Activated naive CD4-positive, alpha-beta T cell treated with anti-CD3 and anti-CD28 coated beads, Interleukin-2, amount 50 U/mL, for 72 hours (primary cell): ENCODE measurements around the gene PRCP. TPM values are rescaled to one million over a fixed set of nuclear protein-coding genes. Genes with fewer than 3 reads are reported as not detected.

ENCODE experiments used
- ATAC-seq, 2 donors: fragments of 150-1000 bp; cut with Tn5 transposase; 2 replicates each; pipeline ENCODE4 v1.10.0; 2021; ENCODE audit warnings: mild to moderate bottlenecking in 2 of 2, moderate library complexity in 2 of 2
- DNase-seq, 2 donors: peaks; one replicate each; pipeline ENCODE4 v3.0.0; 2021 to 2022; ENCODE audit warnings: low spot score in 2 of 2
- H3K27ac Mint-ChIP-seq, 2 donors: one replicate each; pipeline ENCODE4 v1.8.0; 2022; ENCODE audit warnings: mild to moderate bottlenecking in 2 of 2, mixed read lengths in 2 of 2
- H3K36me3 Mint-ChIP-seq, 2 donors: one replicate each; pipeline ENCODE4 v1.8.0; 2022; ENCODE audit warnings: mixed read lengths in 2 of 2
- H3K9me3 Mint-ChIP-seq, 2 donors: one replicate each; pipeline ENCODE4 v1.8.0; 2022; ENCODE audit warnings: mixed read lengths in 2 of 2
- total RNA-seq, 2 donors: library from RNA; stranded (reverse); gene quantifications; one replicate each; pipeline ENCODE4 v1.2.3, GENCODE V29; 2022

Gene PRCP
- total RNA-seq, 2 donors from 2014 or later: 27.8 to 30.0 TPM

DNA sequence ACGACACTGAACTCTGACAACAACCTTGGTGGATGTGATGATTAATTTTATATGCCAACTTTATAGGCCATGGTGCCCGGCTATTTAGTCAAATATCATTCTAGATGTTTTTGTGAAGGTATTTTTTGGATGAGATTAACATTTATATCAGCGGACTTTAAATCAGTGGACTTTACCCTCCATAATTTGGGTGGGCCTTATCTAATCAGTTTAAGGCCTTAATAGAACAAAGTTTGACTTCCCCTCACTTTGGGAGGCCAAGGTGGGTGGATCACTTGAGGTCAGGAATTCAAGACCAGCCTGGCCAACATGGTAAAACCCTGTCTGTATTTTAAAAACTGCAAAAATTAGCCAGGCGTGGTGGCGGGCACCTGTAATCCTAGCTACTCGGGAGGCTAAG lies 4.0 kb downstream of the PRCP start:
- DNase-seq (no peak), ATAC-seq (no peak)
- no peak overlapping the region for H3K27ac Mint-ChIP-seq
- H3K36me3 Mint-ChIP-seq: peaks cover 7 to 10% of the 10 kb centered on the region in 2 donors
- H3K9me3 Mint-ChIP-seq: no peaks in the 10 kb centered on the region

- peaks cover 2 to 10% of the 10 kb centered on the region in 2 donors for H3K36me3 Mint-ChIP-seq
- peak overlapping the region in 1 of 2 donors; percentile 48 for H3K27ac Mint-ChIP-seq
- no peak for DNase-seq
- no peak for ATAC-seq
- no peaks in the 10 kb centered on the region for H3K9me3 Mint-ChIP-seq
These were observed 4.7 kb downstream of the PRCP start for GRCh38 chr11:82895437-82896091.

DNA sequence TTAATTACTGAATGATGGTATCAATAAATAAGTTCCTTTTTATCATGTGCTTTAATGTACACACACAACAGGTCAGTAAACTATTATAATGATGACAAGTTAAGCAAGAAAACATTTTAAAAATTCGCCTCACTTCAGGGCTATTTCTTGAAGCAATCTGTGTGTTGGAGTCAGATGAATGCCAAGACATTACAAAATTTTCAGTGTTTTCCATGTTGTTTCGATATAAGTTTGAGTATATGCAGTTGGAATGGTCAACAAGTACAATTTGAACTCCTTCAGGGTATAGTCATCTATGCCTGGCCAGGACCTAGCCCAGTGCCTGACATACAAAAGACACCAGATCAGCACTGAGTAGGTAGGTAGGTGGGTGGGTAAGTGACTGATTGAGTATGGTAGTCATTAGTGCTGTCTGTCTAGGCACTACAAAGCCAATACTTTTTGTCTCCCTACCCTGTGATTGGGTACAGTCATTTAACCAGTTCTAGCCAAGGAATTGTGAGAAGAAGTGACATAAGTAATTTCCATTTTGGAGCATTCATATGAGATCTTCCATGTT lies 7.5 kb downstream of the PRCP start:
- Mint-ChIP-seq H3K36me3 (peaks cover 0 to 5% of the 10 kb centered on the region in 2 donors), H3K9me3 (no peaks in the 10 kb centered on the region), H3K27ac (no peak overlapping the region)
- no peak for DNase-seq
- peak; percentile 31 to 59 for ATAC-seq

DNA sequence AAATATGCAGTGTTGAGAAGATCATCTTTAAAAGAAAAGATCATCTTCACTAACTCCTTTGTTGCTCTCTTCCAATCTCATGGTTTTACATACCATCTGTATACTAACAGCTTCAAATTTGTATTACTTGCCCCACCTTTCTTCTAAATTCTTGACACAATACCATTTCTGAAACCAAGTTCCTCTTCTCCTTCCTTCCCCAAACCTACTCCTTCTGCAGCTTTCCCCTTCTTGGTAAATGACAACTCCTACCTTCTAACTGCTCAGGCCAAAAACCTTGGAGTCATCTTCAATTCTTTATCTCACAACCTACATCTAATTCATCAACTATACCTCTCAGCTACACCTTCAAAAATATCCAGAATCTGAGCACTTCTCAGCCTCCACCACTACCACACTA lies 9.3 kb downstream of the PRCP start:
- H3K27ac Mint-ChIP-seq: no peak overlapping the region
- ATAC-seq (no peak), DNase-seq (no peak)
- H3K9me3 Mint-ChIP-seq: no peaks in the 10 kb centered on the region
- no peaks in the 10 kb centered on the region for H3K36me3 Mint-ChIP-seq

- no peak overlapping the region for H3K27ac Mint-ChIP-seq
- no peaks in the 10 kb centered on the region for H3K36me3 Mint-ChIP-seq
- ATAC-seq: no peak
- H3K9me3 Mint-ChIP-seq: no peaks in the 10 kb centered on the region
- no peak for DNase-seq
These were observed 10.3 kb downstream of the PRCP start for GRCh38 chr11:82890002-82890341.

- Mint-ChIP-seq H3K36me3 (no peaks in the 10 kb centered on the region), H3K9me3 (no peaks in the 10 kb centered on the region), H3K27ac (no peak overlapping the region)
- ATAC-seq: no peak
- no peak for DNase-seq
These were observed 10.9 kb downstream of the PRCP start for GRCh38 chr11:82889133-82890001.

DNA sequence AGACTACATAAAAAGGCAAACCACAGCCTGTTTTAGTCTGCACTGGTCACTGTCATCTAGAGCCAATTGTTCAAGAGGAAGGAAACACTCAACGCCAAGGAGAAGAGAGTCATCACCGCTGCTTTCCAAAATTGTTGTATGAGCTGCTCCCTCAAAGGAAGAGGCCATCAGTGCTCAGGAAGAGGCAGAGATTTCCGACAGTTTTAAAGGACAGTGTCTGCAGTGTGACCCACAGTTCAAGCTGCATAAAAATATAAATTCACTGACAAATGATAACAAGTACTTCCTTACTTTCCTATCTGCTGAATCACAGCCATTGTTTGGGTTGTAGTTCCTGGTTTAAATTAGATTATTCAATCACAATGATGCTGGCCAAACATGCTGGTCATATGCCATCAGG lies 16.4 kb downstream of the PRCP start:
- Mint-ChIP-seq H3K27ac (no peak overlapping the region), H3K36me3 (peaks cover 8 to 26% of the 10 kb centered on the region in 2 donors), H3K9me3 (peaks cover 4 to 5% of the 10 kb centered on the region in 2 donors)
- ATAC-seq: no peak
- DNase-seq: no peak

DNA sequence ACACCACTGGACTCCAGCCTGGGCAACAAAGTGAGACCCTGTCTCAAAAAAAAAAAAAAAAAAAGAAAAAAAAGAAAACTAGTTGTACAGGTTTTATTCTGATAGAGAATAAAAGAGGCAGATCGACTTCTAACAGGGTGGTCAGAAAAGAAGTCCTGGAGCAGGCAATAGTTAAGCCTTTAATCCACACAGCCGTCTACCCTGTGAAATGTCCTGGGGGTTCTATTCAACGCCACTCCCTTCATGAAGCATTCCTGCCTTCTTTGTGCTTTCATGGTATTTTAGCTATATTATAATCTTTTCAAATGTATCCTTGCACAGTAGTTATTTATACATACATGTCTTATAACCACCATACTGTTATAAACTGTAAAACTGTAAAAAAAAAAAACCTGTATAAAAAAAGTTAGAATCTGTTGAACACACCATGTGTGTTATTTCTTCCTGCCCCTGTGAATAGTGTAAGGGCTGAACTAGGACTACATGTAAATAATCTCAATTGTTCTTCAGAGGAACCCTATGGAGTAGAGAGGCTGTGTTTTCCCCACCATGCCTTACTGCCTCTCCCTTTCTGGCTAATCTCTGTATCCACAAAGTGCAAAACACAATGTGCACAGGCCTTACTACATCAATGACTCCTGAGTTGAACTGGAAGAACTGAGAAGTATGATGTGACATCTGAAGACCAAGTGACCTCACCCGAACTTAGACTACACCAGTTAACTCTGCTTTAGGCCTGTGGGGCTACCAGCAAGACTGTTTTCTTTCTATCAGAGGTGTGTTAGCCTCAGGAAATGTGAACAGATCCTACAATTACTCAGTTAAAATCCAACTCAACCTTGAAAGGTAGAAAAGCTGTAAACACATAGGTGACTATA lies 25.3 kb downstream of the PRCP start:
- Mint-ChIP-seq H3K36me3 (peaks cover 13 to 32% of the 10 kb centered on the region in 2 donors), H3K9me3 (peaks cover 11 to 22% of the 10 kb centered on the region in 2 donors), H3K27ac (no peak overlapping the region)
- DNase-seq (no peak), ATAC-seq (peak in 1 of 2 donors; percentile 58)

- H3K9me3 Mint-ChIP-seq: peaks cover 7 to 17% of the 10 kb centered on the region in 2 donors
- DNase-seq (no peak), ATAC-seq (peak; percentile 13 to 73)
- H3K27ac Mint-ChIP-seq: peak overlapping the region in 1 of 2 donors; percentile 10
- peaks cover 5 to 24% of the 10 kb centered on the region in 2 donors for H3K36me3 Mint-ChIP-seq
These were observed 26.3 kb downstream of the PRCP start for GRCh38 chr11:82873919-82874333.

DNA sequence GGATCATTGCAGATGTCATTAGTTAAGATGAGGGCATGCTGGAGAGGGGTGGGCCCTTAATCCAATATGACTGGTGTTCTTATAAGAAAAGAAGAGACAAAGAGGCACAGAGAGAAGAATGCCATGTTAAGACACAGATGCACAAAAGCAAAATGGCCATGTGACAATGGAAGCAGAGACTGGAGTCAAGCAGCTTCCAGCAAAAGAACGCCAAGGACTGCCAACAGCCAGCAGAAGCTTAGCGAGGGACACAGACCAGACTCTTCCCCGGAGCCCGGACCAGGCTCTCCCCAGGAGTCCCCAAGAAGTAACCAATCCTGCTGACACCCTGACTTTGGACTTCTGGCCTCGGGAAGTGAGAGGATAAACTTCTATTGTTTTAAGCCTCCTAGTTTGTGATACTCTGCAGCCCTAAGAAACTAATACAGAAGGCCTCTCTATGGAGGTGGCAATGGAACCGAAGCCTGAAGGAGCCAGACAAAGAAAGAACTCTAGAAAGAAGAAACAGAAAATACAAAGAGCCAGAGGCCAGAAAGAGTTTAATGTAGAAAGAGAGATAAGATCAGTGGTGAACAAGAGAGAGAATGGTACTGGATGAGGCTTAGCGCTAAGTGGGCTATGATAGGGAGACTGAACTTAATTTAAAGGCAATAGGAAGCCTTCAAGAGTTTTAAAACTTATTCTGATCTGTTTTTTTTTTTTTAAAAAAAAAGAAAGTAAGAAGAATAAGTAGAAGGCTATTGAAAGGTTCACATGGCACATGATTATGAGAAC lies 27.7 kb downstream of the PRCP start:
- peaks cover 3 to 8% of the 10 kb centered on the region in 2 donors for H3K9me3 Mint-ChIP-seq
- DNase-seq (no peak), ATAC-seq (no peak)
- H3K27ac Mint-ChIP-seq: peak overlapping the region in 1 of 2 donors; percentile 5
- H3K36me3 Mint-ChIP-seq: peaks cover 0 to 11% of the 10 kb centered on the region in 2 donors

- Mint-ChIP-seq H3K9me3 (peaks cover 3% of the 10 kb centered on the region in 2 donors), H3K36me3 (peaks cover 0 to 11% of the 10 kb centered on the region in 2 donors), H3K27ac (no peak overlapping the region)
- DNase-seq (no peak), ATAC-seq (no peak)
These were observed 28.6 kb downstream of the PRCP start for GRCh38 chr11:82871646-82872045.

DNA sequence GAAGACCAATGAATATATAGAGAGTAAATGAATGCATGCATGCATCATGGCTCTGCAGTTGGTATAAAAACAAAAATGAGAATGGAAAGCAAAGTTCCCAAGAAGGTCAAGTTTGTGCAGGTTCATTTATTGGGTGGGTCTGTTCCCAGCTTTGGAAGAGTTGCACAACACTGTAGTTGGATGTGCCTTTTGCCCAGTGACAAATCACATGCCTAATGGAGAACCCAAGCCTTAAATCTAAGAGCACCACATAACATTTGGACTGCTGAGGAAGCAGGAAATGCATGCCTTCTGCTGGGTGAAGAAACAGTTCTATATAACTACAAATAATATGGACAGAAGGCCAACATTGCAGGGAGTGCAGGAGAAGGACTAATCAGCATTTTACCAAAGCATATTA lies 30.6 kb downstream of the PRCP start:
- no peak for DNase-seq
- no peak for ATAC-seq
- Mint-ChIP-seq H3K27ac (no peak overlapping the region), H3K9me3 (no peaks in the 10 kb centered on the region), H3K36me3 (no peaks in the 10 kb centered on the region)

DNA sequence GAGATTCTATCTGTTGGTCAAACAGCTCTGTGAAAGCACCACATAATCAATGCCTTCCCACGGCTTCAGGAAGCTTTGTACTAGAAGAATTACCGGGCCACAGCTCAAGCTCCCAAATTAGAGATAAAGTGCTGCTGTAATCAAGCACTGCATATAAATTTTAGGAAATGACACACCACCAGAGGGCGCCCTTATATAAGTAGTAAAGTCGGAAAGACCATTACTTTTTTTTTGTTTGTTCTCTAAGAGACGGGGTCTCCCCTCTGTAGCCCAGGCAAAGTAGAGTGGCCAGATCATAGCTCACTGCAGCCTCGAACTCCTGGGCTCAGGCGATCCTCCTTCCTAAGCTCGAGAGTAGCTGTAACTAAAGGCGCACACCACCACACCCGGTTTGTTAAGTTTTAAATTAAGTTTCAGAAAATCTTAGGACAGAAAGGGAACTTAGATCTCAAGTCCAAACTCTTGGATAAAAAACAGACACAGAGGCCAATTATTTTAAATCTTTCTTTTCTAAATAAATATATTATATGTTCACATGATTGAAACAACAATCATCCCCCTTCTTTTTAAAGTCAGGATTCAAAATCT lies 32.6 kb downstream of the PRCP start:
- ATAC-seq (peak; percentile 68 to 74), DNase-seq (peak in 1 of 2 donors; percentile 82)
- Mint-ChIP-seq H3K27ac (no peak overlapping the region), H3K9me3 (no peaks in the 10 kb centered on the region), H3K36me3 (no peaks in the 10 kb centered on the region)

DNA sequence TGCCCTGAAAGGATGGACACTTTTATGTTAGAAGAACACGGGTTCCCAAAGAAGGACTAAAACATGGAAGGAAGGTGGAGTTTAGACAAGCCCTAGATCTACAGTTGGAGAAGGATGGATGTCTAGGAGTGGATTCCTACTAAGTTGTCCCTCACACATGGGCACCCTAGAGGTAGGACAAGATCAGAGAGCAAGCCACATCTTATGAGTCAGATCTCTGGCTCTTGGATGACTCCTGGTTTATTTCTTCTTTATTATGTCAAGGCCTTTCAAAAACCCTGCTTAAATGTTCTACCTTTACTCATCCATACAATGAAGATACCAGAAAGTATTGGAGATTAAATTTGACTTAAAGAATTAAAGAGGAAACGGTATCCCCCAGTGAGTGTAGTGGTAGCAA lies 34.4 kb downstream of the PRCP start:
- Mint-ChIP-seq H3K36me3 (no peaks in the 10 kb centered on the region), H3K9me3 (no peaks in the 10 kb centered on the region), H3K27ac (no peak overlapping the region)
- no peak for DNase-seq
- no peak for ATAC-seq

- Mint-ChIP-seq H3K27ac (no peak overlapping the region), H3K9me3 (no peaks in the 10 kb centered on the region), H3K36me3 (no peaks in the 10 kb centered on the region)
- peak in 1 of 2 donors; percentile 38 for ATAC-seq
- DNase-seq: peak in 1 of 2 donors; percentile 7
These were observed 36.0 kb downstream of the PRCP start for GRCh38 chr11:82864268-82864667.
